Stimulated activated CD4-positive, alpha-beta T cell treated with anti-CD3 and anti-CD28 coated beads, Interleukin-15, amount 100 ng/mL, for 48 hours (primary cell): Measurements from ENCODE around the gene PXN.
"Not testable (repeated sequence)": the region's sequence is repeated elsewhere in the genome, so short reads cannot be mapped to it uniquely, and the experiment has no call there.

Source experiments
- DNase-seq, 2 donors: peaks; one replicate each; pipeline ENCODE4 v3.0.0-alpha.2; 2020; ENCODE audit warnings: low read depth in 2 of 2

Gene PXN

DNA sequence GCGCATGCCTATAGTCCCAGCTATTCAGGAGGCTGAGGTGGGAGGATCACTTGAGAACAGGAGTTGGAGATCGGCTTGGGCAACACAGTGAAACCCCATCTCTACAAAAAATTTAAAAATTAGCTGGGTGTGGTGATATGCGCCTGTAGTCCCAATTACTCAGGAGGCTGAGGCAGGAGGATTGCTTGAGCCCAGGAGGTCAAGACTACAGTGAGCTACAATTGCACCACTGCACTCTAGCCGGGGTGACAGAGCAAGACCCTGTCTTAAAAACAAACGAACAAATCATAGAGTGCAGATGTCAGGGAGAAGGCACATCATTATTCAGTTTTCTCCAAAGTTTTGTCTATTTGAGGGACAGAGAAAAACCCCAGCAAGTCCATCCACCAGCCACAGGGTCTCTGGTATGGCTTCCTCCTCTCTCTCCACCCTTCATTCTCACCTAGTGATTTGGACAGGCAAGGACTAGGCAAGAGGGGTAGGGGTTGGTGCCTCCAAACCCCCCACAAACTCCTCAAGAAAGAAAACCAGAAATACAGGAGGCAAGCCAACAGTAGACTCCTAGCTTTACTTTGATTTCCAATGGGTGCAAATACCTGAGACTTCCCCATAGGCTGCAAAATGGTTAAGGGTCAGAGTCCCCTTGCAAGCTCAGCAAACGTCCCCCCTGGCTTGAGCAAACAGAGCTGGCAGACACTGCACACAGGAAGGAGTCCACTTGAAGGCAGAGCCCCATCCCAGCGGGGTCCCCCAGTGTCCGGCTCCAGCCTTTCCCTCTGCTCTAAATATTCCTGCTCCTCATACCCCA is 38.1 kb downstream of the PXN start:
- DNase-seq: no peak

DNA sequence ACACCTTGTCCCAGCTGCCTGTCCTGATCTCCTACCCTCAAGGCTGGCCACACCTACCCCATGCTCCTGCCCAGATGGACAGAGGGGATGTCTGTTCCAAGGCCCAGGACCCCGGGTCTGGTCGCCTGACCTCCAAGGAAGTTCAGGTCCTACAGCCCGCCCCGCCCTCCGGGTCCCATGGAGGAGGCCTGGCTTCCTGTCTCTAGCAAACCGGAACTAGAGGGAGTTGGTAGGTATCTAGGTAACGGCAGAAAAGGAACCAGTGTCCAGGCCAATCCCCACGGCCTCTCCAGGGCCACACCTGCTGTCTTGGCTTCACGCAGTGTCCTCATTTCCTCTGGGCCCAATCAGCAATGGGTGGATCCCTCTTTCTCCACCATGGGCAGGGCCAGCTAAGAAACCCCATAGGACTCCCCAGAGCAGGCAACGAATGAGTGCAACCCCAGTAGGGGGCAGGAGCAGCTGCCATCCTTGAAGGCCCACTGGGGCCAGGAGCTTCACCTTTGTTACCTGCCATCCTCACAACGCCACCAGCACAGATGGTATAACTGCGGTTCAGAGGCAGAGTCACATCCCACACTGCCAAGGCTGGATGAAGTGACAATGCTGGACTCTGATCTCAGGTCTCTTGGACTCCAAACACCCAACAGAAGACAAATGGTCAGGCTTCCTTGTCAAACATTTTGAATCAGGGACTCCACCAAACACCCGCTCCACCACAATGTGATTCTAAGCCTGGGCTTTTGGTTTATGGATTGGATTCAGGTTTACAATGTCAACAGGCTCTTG is 39.5 kb downstream of the PXN start:
- DNase-seq: no peak

DNA sequence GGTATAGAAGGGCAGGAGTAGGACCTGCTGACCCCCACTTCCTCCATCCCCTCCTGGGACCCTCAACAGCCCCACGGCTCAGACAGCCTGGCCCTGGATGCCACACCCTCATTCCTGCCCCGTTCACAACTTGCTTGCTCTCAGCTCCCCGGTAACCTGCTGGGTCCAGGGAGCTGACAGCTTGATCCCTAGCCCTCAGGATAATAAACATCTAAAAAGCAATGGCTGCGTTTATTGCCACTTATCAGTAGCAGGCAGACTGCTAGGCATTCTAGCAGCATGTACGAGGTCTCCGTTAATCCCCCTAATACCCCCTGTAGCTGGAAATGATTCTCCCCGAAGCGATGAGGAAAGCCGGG is 40.4 kb downstream of the PXN start:
- DNase-seq: no peak

DNA sequence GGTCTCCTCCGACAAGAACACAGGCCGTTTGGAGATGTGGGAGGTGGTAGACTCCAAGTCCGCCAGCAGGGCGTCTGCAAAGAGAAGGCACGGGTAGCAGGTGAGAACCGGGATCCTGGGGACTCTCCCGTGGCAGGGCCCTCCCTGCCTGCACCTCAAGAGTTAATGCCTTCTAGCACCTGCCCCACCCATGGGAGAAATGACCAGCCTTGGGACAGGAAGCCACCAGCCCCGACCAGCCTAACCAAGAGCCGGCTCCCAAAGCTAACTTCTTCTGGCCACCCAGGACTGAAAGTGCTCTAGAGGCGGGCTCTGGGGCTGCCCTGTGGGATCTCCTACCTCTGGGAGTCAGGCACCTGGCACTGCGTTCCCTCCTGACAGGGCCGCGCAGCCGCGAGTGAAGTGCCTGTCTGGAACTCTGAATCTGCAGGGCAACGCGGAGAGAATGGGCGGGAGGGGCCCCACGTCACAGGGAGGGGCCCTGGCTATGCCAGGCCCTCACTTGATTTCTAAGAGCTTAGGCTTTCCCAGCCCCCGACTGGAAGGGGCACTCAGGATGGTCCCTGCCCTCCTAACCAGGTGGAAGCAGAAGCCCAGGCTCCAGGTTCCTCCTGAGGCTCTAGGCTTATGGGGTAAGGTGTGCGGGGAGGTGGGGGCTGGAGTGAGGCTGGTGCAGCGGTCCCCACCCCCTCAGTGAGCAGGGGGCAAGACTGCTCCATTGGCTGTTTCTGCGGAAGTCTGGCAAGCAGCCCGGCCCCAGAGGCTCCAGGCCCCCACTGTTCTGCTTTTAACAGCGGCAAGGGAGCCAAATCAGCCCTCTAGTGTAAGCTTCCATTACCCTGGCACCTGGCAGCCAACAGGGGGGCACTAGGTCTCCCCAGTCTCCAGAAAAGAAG is 41.0 kb downstream of the PXN start:
- DNase-seq: no peak

DNA sequence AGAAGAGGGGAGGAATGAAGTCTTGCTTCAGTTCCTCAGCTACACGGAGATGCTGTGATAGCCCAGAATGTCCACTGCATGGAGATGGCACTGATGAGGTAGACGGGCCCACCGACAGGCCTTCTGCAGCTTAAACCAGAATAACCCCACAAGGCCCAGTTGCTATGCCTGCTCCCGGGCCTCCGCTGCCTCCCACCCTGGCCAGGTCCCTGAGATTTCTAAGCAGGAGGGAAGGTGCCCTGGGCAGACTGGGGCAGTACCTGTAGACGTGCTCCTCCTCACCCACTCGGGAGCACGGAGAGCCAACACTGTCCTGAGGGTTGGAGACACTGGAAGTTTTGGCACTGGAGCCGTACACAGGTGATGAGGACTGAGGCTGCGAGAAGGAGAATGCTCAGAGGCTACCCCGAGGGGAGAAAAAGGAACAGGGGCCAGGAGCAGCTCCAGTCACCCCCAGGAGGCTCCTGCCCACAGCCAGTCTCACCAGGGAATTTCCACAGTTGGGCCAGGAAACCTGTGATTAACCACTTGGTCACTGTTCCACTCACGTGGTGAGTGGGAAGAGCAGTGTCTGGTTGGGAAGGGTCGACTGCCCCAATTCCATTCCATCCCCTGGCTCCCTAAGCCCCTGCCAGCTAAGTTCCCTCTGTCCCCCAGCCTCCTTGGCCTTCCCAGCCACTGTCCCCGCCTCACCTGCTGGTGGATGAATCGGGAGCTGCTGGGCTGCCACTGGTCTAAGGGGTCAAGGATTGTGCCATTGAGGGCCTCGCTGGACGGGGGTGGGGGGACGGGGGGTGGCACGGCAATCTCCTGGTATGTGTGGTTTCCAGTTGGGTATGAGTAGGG is 41.8 kb downstream of the PXN start:
- DNase-seq: no peak

DNA sequence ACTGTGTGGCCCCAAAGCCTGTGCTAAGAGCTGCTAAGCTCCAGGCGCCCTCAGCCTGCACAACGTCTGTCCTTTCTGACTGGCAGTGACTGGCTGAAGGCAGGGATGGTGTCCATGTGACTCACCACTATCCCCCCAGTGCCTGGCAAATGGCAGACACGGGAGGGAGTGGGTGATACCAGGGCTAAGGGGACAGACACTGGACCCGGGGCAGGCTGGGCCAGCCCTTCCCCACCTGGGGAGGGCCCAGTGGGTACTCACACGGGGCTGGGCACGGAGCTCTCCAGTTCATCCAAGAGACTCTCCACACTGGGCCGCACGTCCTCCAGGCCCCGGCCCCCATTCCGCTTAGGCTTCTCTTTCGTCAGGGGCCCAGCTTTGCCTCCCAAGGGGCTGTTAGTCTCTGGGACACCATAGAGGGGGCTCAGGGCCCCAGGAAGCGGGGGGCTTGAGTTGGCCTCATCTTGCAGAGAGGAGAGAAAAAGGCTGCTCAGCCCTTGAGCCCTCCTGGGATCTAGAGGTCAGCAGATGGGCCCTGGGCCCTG is 43.2 kb downstream of the PXN start:
- no peak for DNase-seq

DNA sequence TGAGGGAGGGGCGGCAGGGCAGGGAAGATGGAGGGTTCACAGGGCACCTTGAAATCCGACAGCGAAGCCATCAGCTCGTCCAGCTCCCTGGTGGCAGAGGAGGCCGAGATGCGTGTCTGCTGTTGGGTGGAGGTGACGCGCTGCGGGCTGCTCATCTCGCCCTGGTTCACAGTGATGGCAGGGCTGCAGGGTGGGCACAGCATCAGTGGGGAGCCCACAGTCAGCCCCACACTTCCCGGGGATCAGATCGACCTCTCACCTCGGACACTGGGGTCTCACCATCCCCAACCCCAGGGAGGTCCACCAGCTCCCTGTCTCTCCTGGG is 44.0 kb downstream of the PXN start:
- DNase-seq: no peak

DNA sequence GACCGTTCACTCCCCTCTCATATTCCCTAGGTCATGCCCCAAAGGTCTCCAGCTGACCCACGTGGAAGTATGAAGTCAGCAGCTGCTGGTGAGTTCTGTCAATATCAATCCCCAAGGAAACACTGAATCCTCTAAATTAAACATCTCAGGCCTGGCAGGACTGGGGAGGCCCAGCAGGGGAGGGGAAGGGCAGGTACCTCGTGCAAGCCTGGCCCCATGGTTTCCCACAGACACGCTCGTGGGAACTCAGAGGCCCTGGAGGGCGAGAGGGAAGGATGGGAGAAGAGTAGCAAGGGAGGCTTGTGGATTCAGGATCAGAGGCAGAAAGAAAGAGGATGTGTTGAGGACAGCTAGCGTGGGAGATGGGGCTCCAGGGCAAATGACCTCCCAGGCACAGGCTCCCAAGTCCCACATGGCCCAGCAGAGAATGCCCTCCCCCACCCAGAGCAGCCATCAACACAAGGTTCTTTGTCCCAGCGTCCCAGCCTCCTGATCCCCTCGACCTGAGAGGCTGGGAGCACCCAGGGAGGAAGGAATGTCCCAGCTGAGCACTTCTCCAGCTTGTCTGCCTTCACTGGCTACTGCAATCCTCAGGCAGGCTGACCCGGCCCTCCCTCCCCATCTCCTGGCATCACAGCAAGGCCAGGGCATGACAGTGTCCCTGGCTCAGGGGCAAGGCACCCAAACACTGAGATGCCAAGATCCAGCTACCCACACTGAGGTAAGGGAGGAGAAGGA is 44.5 kb downstream of the PXN start:
- DNase-seq: no peak

DNA sequence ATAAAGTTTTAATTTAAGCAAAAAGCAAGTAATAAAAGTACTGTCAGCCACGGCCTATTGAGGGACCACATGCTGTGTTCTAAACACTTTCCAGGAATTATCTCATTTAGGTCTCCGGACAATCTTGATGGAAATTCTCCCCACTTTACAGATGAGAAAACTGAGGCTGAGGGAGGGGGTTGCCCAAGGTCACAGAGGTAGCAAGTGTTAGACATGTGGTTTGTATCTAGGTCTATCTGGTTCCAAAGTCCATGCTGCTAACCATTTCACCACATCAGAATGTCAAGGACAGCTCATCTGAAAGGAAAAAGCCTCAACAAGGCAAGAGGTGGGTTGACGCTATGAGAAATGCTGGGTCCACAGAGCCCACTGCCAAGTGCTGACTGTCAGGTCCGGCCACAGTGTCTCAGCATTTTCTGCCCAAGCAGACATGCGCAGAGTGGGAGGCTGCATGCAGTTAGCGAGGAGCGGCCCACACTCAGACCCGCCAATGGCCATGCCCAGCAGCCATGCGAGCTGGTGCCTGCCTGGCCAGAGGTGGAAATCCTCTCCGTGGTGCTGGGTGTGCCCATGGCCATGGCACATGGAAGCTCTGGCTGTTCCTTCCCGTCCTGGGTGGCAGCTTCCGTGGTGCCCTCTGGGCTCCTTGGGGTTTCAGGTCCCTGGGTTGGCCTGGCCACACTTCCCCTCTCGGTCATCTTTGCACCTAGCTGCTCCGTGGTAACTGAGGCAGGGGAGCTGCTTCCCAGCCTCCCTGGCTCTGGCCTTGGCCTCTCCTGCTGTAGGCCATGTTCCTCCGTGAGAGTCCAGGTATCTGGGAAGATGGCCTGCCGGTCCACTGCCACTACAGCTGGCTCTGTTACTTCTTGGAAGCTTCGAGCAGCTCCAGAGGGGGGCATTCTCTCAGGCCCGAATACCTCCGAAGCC is 46.6 kb downstream of the PXN start:
- no peak for DNase-seq

DNA sequence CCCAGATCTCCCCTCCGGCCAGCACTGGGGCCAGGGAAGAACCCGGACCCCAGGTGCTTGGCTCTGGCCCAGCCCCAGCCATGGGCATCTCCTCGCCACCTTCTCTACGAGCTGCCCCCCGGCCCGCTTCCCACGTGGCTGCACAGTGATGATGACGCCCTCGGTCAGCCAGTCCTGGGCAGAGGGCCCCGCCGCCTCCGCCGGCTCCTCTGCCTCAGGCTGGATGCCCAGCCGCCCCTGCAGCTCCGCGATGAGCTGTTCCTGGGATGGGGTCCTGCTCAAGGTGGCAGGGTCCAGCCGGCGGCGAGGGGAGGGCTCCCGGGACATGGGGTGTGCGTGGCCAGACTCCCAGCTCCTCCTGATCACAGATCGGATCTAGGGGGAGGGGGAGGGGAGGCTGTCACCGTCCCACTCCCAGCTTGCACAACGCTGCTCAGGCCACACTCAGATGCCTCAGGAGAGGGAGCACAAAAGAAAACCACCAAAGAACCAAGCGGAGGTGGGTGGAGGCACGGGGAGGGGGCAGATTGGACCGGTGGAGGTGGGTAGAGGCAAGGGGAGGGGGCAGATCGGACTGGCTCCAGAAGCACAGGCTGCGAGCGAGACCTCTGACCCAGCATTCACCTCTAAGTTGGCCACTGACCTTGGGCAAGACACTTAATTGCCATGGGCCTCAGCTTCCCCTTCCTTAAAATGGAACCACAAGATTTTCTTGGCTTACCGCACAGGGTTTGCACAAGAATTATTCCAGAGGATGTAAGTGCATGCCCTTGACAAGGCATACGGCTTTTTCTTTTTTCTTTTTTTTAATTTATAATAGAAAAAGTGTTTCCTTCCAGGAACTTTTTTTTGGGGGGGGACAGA is 48.6 kb downstream of the PXN start:
- DNase-seq: no peak

DNA sequence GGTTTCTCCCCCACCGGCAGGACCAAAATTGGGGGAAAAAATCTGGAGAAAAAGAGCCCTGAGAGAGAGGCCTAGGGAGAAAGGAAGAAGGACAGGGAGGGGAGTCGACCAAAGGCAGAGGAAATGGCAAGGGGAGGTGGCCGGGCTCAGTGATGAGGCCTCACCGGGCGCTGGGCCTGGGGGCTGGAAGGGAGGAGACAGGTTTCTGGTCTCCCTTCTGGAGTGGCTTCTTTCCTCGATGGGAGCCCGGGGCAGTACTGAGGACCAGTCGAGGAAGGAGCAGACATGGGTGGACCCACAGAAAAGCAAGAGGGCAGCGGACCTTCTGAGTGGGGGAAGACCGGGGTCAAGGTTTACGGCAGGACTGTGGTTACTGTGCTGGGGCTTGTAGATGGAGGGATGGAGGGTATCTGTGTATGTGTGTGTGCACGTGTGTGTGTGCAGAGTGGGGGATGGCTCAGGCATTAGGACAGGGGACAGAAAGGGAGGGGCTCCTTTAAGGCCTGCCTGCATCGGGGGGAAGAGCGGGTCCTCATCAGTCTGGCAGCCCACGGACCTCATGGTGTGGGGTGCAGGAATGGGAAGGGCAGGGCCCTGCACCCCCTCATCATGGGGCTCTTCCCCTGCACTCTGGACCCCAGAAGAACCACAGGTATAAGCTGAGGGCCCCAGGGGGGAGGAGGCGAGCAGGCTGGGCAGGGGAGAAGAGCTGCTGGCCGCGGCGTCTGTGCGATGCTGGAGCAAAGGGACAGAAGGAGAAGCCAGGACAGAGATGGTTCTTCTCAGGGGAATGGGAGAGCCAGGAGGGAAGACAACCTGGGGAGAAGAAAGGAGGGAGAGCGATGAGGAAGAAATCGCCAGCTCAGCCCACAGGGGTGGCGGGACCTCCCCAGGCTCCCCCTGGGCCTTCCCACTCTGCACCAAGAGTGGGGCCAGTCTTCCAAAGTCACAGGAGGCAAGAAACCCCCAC is 49.5 kb downstream of the PXN start:
- no peak for DNase-seq

DNA sequence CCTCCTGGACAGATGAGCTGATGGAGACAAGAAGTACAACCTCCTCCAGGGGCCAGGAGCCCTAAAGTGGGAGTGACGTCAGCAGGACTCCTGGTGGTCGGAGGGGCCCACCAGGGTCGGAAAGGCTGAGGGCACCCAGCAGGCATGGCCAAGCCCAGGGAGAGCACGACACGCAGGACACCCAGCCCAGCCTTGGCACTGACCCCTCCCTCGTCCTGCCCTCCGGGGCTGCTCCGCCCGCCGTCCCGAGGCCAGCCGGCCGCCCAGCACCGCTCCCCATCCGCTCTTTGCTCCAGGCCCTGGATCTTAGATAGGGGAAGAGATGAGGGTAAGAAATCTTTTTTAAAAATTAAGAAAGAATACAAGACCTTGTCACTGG is 50.2 kb downstream of the PXN start:
- DNase-seq: no peak

DNA sequence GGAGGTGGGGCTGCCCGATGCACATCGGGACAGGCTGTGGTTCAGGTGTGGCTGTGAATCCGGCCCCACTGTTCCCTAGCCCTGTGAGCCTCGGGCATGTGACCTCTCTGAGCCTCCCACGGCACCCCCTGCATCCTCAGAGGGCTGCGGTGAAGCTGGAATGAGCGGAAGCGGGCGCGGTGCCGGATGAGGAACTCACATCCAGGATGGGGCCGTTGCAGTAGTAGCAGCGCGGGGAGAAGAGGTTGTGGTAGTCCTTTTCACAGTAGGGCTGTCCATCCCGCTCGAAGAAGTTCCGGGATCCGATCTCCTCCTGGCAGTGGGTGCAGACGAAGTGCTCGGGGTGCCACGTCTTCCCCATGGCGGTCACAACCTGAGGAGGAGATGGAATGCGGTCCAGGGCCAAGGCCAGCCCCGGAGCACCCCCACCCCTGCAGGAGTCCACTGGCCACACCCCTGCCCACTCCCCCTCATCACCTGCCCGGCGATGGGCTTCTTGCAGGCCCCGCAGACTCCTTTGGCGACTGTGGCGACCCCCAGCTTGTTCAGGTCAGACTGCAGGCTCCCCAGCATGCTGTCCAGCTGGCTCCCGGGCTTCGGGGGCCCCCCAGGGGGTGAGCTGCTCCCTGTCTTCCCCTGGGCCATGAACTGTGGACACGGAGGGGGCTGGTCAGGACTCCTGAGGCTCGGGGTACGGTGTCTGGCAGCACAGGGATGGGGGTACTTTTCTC is 50.7 kb downstream of the PXN start:
- DNase-seq: no peak

DNA sequence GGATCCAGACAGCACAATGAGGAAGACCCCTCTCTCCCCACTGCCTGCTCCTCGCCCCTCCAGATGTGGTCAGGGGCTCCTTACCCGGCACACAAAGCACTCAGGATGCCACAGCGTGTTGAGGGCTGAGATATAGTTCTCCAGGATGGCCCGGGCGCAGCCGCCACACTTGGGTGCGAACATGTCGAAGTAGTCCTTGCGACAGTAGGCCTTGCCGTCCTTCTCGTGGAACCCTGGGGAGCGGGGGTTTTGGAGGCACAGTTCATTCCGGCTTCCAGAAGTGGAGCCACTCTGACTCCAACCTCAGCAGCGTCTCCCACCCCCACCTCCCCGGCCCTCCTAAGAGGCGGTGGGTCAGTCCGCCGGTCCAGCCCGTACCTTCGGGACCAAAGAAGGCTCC is 51.8 kb downstream of the PXN start:
- no peak for DNase-seq

DNA sequence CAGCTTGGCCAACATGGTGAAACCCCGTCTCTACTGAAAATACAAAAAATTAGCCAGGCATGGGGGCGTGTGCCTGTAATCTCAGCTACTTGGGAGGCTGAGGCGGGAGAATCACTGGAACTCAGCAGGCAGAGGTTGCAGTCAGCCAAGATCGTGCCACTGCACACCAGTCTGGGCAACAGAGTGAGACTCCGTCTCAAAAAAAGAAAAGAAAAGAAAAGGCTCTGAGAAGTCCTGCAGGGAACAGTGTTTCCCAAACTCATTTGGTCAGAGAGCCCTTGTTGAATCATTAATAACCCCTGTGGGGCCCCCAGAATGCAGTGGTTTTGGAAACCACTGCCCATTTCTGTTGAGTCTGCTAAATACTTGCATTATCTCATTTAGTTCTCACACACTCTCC is 52.3 kb downstream of the PXN start:
- DNase-seq: not testable (repeated sequence)

DNA sequence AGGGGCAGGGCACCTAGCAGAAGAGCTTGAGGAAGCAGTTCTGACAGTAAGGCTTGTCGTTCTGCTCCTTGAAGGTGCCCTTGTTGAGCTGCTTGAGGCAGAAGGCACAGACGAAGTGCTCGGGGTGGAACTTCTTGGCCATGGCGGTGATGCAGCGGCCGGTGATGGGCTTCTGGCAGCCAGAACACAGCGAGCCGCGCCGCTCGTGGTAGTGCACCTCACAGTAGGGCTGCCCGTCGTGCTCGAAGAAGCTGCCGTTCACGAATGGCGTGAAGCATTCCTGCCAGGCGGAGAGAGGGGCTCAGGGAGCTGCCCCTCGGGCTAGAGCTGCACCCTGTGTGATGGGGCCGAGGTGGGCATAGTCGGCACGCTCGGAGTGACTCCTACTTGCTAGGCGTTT is 53.2 kb downstream of the PXN start:
- DNase-seq: no peak

DNA sequence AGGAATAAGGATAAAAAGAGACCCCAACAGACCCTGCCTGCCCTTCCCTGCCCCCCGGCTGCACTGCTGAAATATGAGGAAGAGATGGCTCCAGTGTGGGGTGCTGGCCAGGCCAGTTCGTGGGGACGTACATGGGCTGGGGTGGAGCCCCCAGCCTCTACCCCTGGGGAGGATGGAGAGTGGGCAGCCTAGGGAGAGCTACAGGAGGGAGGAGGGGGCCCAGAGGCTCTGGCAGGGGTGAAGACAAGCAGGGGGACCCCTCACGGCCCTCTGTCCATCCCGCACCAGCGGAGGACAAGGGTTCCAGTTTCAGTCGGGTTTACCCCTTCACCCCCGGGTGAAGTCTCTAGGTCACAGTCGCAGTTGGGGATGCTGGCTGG is 53.6 kb downstream of the PXN start:
- no peak for DNase-seq
